ENCODE measurements around the gene OXSM.

The OXSM gene

DNA sequence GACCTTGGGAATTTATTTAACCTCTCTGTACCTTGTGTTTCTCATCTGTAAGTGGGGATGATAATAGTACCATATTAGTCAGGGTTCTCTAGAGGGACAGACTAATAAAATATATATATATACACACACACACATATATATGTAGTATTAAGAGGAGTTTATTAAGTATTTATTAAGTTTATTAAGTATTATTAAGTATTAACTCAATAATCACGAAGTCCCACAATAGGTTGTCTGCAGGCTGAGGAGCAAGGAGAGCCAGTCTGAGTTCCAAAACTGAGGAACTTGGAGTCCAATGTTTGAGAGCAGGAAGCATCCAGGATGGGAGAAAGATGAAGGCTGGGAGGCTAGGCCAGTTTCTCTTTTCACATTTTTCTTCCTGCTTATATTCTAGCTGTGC is 14.8 kb downstream of the OXSM start:
- DNase-seq (ENCODE audit: low spot score) = no peak

DNA sequence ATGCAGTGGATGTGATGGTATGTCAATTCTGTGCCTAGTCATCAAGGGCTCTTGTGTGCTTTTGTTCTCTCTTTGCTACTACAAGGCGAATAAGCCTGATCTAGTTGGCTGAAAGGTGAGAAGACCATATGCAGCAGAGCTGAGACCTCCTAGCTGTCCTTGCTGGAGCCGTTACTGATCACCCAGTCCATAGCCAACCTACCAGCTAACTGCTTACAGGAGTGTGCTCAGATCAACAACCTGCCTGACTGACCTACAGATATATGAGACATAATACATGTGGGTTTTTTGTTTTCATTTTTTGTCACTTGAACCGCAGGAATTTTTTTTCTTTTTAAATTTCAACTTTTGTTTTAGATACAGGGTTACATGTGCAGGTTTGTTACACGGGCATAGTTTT is 22.8 kb downstream of the OXSM start:
- DNase-seq (ENCODE audit: low spot score) = no peak

DNA sequence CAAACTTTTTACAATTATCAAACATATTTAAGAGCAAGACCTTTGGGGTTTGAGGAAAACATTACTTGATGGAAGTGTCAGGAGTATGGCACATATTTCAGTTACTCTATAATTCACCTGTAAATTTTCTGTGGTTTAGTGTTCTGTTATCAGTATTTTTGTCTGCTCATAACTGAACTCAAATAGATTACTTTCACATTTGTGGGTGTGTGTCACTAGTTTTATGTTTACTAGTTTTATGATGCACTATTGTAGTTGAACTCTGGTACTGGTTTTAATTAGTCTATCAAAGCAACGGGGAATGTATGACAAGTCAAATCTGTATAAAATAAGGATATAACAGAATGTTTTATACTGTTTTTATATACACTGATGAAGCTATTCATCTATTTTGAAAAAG is 27.2 kb downstream of the OXSM start:
- DNase-seq (ENCODE audit: low spot score) = no peak

DNA sequence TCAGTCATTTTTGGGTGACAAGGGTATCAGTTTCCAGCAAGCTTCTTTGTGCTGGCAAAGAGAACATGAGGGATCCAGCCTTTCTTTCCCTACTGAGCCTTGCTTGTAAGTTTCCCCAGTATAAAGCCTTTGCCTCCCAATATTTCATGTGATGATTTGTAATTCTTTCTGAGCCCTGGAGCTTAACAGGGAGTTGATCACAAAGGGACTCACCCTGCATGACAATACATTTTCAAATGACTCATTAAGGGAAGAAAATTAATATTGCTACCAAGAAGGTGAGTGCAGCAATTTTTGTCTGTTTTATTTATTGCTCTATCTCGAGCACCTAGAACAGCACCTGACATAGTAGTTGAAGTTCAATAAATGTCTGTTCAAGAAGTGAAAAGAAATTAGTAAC is 27.7 kb downstream of the OXSM start:
- DNase-seq (ENCODE audit: low spot score) = no peak

DNA sequence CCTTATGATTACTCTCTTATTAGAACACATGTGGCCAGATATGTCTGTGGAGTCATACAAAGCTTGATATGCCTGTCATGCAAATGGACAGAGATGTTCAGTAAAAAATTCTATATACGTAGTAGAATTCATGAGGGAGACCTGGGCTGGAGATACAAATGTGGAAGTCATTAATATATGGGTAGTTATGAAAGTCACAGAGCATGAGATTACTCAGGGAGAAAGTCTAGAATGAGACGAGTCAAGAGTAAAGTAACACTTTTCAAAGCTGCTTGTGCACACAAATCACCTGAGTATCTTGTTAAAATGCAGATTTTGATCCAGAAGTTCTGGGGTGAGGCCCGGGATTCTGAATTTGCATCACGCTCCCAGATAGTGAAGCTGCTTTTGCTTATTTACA is 28.4 kb downstream of the OXSM start:
- no peak for DNase-seq (ENCODE audit: low spot score)

DNA sequence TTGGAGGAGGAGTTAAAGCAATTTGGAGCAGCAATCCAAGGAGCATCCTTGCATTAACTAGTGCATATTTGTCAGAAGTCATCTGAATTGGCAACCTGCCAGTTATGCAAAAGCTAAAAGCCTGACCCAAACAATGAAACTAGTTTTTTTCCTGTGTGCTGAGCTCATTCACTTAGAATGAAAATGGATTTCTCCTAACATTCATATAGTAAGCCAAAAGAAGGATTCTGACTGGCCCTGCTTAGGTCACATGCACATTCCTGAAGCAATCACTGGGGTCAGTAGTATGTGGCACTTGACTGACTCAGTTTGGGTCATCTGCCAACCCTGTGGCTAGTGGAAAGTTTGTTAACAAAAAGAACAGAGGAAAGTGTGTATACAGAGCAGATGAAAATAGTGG is 30.5 kb downstream of the OXSM start:
- no peak for DNase-seq (ENCODE audit: low spot score)

DNA sequence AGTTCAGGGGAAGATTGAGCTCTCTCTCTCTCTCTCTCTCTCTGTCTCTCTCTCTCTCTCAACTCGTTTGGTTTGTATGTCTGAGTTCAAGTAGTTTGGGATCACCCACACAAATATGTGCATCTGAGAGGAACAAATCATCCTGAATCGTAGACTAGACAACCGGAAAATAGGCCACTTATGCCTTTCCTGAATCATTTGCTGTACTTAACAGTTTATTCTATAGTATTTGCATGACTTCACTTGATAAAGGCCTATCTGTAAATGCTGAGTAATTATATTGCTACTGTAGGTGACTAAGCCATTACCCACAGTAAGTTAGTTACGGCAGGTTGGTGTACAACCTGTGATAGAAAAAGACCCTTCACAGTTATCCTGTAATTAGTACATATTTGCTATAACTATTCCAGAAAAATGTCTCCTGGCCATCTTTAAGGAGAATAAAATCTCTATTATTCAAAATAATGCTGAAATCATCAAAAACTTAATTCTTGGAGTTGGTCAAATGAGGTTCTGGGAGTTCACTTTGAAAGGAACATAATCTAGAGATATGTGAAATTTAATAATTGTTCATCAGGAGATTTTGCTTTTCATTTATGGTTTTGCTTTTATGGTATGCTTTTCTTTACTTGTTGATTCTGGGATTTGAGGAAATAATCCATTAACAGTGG is 31.1 kb downstream of the OXSM start:
- DNase-seq (ENCODE audit: low spot score) = no peak

DNA sequence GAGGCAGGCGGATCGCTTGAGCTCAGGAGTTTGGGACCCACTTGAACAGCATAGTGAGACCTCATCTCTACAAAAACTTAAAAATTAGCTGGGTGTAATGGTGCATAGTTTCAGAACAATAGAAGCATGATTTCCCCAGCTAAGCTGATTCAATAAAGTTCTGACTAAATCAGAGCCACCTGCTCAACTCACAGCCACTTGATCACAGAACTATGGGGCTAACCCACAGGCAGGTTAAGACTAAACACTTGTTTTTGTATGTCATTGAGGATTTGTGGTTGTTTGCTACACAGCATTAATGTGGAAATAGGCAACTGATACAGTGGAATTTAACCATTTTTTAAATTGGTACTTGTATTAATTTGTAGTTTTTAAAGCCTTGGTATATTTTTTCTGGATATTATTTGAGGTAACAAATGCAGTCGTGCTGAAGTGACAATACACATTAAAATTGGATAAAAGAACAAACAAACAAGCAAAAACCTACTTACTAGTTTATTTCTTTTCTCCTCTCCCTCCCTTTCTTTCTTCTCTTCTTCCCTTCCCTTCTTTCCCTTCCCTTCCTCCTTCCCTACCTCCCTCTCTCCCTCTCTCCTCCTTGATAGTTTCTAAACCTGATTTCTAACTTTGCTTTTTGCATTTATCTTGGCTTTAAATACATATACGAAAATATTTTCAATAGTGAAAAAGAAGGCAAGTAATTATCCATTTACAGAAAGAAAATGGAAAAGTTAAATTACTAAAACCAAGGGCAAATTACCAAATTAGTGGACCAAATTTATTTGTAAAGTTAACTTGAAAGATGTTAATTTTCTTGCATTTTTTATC is 32.1 kb downstream of the OXSM start:
- DNase-seq (ENCODE audit: low spot score) = no peak

DNA sequence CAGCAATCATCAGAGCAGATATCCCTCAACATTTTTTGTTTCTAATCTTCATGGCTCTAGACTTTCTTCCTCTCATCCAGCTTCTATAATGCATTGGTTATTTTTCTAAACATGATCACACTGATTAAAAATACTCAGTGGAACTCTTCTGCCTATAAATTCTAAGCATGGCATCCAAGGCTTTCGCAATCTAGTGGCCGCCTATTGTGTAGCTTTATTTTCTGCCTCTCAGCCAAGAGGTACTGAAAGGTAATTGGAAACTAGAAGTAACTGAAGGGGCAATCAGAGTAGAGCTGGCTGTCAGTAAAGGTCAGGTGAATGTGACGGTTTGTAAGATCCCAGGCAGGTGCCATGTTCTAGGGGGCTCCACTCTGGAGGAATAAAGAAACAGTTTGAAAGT is 33.4 kb downstream of the OXSM start:
- DNase-seq (ENCODE audit: low spot score) = no peak

DNA sequence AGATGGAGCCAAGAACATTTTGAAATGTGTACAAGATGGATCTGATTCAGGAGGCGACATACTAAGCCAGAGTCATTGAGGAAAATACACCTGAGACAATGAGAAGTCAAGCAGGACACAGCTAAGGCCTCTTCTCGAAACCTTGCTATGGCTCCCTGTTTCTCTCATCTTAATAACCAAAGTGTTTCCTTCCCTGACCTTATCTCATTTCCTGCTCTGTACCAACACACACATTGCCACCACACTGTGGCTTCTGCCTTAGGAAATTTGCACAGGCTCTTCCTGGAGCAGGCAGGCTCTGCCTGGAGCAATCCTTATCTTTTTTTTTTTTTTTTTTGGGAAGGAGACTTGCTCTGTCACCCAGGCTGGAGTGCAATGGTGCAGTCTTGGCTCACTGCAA is 36.6 kb downstream of the OXSM start:
- DNase-seq (ENCODE audit: low spot score) = no peak

DNA sequence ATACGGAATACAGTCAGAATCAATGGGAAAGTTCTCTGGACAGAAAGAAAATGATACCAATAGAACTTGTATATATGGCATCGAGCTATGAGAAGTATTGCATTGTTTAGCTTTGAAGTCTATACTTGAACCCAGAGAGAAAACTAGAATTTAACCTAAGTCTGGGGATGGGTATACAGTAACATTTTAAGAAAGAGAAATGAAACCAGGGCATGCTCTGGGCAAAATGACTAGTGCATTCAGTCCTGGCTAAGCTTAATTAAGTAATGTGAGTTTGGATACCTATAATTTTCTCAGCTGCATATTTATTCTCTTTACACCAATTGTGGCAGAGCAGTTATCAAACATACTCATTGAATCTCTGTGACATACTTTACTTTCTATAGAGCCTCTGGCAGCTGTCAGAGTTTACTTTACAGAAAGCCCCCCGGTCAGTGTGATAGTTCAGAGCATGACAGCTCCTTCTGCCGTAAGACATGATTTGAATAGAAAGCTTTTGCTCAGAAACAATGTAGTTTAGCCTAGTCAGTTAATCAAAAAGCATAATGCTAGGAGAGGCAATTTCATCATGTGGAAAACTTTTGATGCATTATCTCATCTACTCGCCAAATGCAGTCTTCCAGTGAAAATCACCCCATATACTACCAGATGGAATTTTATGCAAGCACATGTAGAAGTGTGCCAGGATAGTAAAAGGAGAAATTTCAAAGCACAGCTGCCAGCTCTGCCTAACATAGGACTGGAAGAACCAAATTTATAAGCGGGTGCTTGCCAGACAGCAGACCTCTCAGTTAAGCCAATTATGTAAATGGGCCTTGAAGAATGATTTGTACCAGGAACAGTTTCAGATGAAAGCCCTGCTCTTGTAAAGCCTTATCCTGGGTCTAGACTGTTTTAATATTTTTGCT is 40.7 kb downstream of the OXSM start:
- no peak for DNase-seq (ENCODE audit: low spot score)

DNA sequence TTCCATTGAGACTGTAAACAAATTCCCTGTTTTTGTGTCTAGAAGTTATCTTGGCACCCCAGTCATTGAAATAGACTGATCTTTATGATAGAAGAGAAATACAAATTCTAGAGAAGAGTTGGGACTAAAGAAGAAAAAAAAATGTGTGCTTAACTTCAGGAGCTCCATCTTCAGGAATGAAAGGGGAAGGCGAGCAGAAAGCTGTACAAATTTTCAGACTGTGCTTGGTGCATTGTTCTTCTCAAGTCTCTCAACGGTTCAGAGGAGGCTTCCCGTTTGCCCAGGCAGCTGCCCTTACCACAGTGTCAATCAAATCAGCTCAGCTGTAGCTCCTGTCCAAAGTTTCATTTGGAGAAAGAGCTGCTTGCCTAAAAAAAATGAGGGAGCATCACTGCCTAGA is 41.7 kb downstream of the OXSM start:
- DNase-seq (ENCODE audit: low spot score) = no peak

DNA sequence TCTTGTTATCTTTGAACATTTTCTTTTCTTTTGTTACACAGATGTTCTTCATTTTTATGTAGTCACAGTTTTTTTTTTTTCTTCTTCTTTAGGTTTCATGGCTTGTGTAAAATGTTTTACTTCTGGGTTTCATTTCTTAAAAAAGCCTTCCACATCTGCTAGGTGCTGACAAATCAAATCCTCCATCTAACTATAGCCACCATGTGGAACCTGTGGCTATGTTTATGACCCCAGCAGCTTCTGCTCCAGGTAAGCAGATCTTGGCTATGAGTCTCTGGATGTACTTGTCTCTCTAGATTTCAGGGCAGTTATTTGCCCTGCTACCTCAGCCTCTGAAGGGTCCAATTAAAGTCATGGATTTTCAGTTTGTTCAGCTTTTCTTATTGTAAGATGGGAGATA is 44.5 kb downstream of the OXSM start:
- no peak for DNase-seq (ENCODE audit: low spot score)

DNA sequence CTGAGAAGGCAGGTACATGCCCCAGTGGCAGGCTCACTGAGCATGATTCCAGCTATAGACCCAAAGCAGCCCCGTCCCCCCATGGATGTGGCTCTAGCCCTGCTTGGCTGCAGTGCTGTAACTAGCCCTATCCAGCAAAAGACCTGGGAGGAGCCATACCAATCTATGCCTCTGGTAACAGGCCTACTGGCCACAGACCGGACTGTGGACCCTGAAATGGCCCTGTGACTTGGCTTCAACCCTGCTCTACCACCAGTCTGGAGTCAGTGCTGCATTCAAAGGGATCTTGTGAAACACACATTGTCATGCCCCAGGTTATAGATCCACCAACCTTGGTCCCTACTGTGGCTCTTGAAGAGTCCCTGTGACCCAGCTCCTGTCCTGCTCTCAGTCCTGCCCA is 46.7 kb downstream of the OXSM start:
- DNase-seq (ENCODE audit: low spot score) = no peak

DNA sequence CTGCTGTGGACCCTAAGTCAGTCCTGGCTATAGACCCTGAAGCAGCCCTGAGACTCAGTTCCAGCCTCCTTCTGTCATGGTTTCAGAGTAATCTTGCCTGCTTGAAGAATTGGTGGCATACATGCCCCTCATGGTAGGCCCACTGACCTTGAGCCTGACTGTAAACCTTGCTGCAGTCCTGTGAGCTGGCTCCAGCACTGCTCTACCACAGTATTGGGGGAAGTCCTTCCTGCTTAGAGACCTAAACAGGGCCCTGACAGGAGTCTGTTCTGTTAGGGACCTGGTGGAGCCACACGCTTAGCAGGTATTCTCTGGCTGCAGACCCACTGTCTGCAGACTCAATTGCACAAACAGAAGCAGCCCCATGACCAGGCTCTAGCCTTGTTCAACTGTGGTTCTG is 47.1 kb downstream of the OXSM start:
- no peak for DNase-seq (ENCODE audit: low spot score)

DNA sequence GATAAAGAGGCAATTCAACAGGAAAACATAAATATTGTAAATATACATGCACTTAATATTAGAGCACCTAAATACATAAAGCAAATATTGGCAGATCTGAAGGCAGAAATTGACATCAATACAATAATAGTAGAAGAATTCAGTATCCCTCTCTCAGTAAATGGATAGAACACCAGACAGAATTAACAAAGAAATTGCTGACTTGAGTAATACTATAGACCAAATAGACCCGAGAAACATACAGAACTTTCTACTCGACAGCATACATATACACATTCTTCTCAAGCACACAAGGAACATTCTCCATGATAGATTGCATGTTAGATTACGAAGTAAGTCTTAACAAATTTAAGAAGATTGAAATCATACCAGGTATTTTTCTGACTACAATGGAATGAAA is 50.2 kb downstream of the OXSM start:
- DNase-seq (ENCODE audit: low spot score) = no peak

DNA sequence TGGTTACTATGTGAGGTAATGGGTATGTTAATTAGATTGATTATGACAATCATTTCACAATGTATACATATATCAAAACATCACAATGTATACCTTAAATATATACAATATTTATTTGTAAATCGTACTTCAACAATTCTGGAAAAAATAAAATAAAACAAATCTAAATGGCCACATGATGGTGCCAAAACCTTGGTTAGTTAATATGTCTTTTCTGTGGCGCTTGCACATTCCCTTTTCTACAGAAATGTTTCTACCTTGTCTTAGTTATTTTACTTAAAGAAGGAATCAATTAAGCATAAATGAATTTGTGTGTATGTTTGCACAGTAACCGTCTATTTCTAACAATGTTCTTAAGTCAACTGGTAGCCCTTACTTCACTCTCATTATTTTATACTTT is 53.4 kb downstream of the OXSM start:
- DNase-seq (ENCODE audit: low spot score) = no peak
